ENCODE measurements around the gene TOX3. TPM values are rescaled to one million over a fixed set of nuclear protein-coding genes. Genes with fewer than 3 reads are reported as not detected.

The TOX3 gene
- total and polyA plus RNA-seq, 10 of the 15 experiments (the other 5 are each of a cell fraction or from before 2014, with no cell fraction given), result not detected

- no peak overlapping the region for H2AFZ ChIP-seq (ENCODE audit: control insufficient read depth, low read depth, low read length)
- no peak for DNase-seq (ENCODE audit: low read depth, low spot score)
- no peak for ATAC-seq
- in situ Hi-C loops (cut with MboI), result no loop called here
- intact Hi-C loops (cut with micrococcal nuclease; ENCODE audit: unreplicated experiment), result no loop called here
- no peak overlapping the region for H3K27ac ChIP-seq (ENCODE audit: control insufficient read depth, insufficient read depth)
- CTCF ChIA-PET, result interaction anchor here (2.4 kb wide), 1 partner anchor 11 kb away, joined by 16 read pairs; no protein-coding TSS in a partner anchor
- no peak for FAIRE-seq
- WGBS (ENCODE audit: insufficient coverage, insufficient replicate concordance, low lambda C conversion rate, missing lambda C conversion rate), result 39% methylated on average over 6 of the region's 6 CpGs
- POLR2A ChIA-PET, result no interaction called here
- SMC1A ChIA-PET (ENCODE audit: uncharacterized antibody, unreplicated experiment), result interaction anchor here (0.8 to 2.7 kb wide), 3 partner anchors 10 to 28 kb away, joined by 3 to 8 read pairs (median 3); no protein-coding TSS in a partner anchor
- H3K9me3 ChIP-seq (replicated peaks; ENCODE audit: control insufficient read depth, insufficient read depth, low read length), result no peaks in the 10 kb centered on the region
- RAD21 ChIA-PET (ENCODE audit: unreplicated experiment), result no interaction called here
- no peaks in the 10 kb centered on the region for H4K20me1 ChIP-seq (ENCODE audit: control insufficient read depth, insufficient read depth)
- no TSS peak for BruUV-seq (replicated peaks)
- TF ChIP-seq FOXM1 (IDR thresholded peaks at IDR 0.05; ENCODE audit: low read depth, low read length), result no peak
- TF ChIP-seq BCL3 (IDR thresholded peaks at IDR 0.05; ENCODE audit: borderline replicate concordance, insufficient read depth, low read depth, low read length, poor library complexity, severe bottlenecking), result no peak
- TF ChIP-seq POLR2A (IDR thresholded peaks at IDR 0.05; ENCODE audit: low read depth, low read length), result no peak
- no peak for TF ChIP-seq ZNF384 (IDR thresholded peaks at IDR 0.05; ENCODE audit: borderline replicate concordance, low read depth, low read length)
- TF ChIP-seq CBFB (IDR thresholded peaks at IDR 0.05; ENCODE audit: low read depth), result no peak
- TF ChIP-seq E2F4 (IDR thresholded peaks at IDR 0.05; ENCODE audit: low read depth, low read length), result no peak
- no peak for TF ChIP-seq MYB (IDR thresholded peaks at IDR 0.05; ENCODE audit: borderline replicate concordance, low read depth, low read length)
- no peak for TF ChIP-seq CBX3 (IDR thresholded peaks at IDR 0.05; ENCODE audit: borderline replicate concordance, low read depth)
- no peak for TF ChIP-seq ATF2 (IDR thresholded peaks at IDR 0.05; ENCODE audit: low read length)
- no peak for TF ChIP-seq GABPA (IDR thresholded peaks at IDR 0.05; ENCODE audit: low read depth)
- no peak for TF ChIP-seq IRF4 (IDR thresholded peaks at IDR 0.05; ENCODE audit: low read depth, low read length)
- TF ChIP-seq ZNF207 (IDR thresholded peaks at IDR 0.05; ENCODE audit: borderline replicate concordance), result no peak
- TF ChIP-seq ZSCAN29 (IDR thresholded peaks at IDR 0.05), result no peak
- no peak for TF ChIP-seq ZNF274 (IDR thresholded peaks at IDR 0.05; ENCODE audit: insufficient read depth, insufficient read length)
- TF ChIP-seq MAX (IDR thresholded peaks at IDR 0.05; ENCODE audit: low read depth, low read length), result no peak
- no peak for TF ChIP-seq RB1 (IDR thresholded peaks at IDR 0.05; ENCODE audit: borderline replicate concordance)
- no peak for TF ChIP-seq PKNOX1 (IDR thresholded peaks at IDR 0.05)
- no peak for TF ChIP-seq TCF7 (IDR thresholded peaks at IDR 0.05; ENCODE audit: borderline replicate concordance)
- no peak for TF ChIP-seq ATF3 (IDR thresholded peaks at IDR 0.05; ENCODE audit: borderline replicate concordance, extremely low read depth, low read depth, low read length)
- TF ChIP-seq JUND (IDR thresholded peaks at IDR 0.05; ENCODE audit: low read depth, low read length), result no peak
- H3K4me3 ChIP-seq, result no peak overlapping the region
- no peaks in the 10 kb centered on the region for H3K4me1 ChIP-seq (ENCODE audit: control insufficient read depth, insufficient read depth, low read length)
- no peak overlapping the region for H3K9ac ChIP-seq (ENCODE audit: control insufficient read depth, insufficient read depth, low read length)
- no peaks in the 10 kb centered on the region for H3K27me3 ChIP-seq (replicated peaks in 1 of 2; ENCODE audit: control insufficient read depth in 2 of 2, insufficient read depth in 2 of 2, low read length in 1 of 2)
- H3K4me2 ChIP-seq (ENCODE audit: control insufficient read depth, insufficient read depth), result no peak overlapping the region
- H3K36me3 ChIP-seq (ENCODE audit: control insufficient read depth in 2 of 2, insufficient read depth in 2 of 2, low read length in 1 of 2), result no peaks in the 10 kb centered on the region
- H3K79me2 ChIP-seq (ENCODE audit: control insufficient read depth, insufficient read depth, low read length), result no peaks in the 10 kb centered on the region
Observed at GRCh38 chr16:52470585-52470984, 76.4 kb downstream of the TOX3 start.
